Colonic mucosa (tissue), 4 donors: ENCODE data around the gene ELFN2. TPM values are rescaled to one million over a fixed set of nuclear protein-coding genes. Genes with fewer than 3 reads are reported as not detected.

Experiments used
- DNase-seq: peaks from one replicate; pipeline ENCODE4 v3.0.0-alpha.2; 2020
- H3K27ac ChIP-seq: fragments of 200-600 bp; one replicate; pipeline ENCODE4 v1.8.0; 2021
- H3K27me3 ChIP-seq: fragments of 200-600 bp; one replicate; pipeline ENCODE4 v1.8.0; 2021
- H3K36me3 ChIP-seq: fragments of 200-600 bp; one replicate; pipeline ENCODE4 v1.8.0; 2021
- H3K4me1 ChIP-seq: fragments of 200-600 bp; one replicate; pipeline ENCODE4 v1.8.0; 2021; ENCODE audit warnings: mild to moderate bottlenecking
- H3K4me3 ChIP-seq: fragments of 200-600 bp; one replicate; pipeline ENCODE4 v1.8.0; 2021
- H3K9ac ChIP-seq, 2 donors: one replicate each; pipeline ENCODE4 v1.7.0; 2013; ENCODE audit warnings: control low read depth in 2 of 2, low read depth in 2 of 2, low read length in 2 of 2
- H3K9me3 ChIP-seq: fragments of 200-600 bp; one replicate; pipeline ENCODE4 v1.8.0; 2021
- intact Hi-C: fragments of 100-400 bp; cut with DNase I; formaldehyde crosslinking; loops from one replicate; pipeline ENCODE4 v1.14.1; 2022
- total RNA-seq, 2 donors: library from RNA; stranded (reverse); fragmentation: NEBNext Ultra II Directional in 1 of 2; extraction: Animal tissue kit (Norgen Biotek cat#: 25700) in 1 of 2; gene quantifications; one replicate each; pipeline ENCODE4 v1.2.1, GENCODE V29; 2021
- TF ChIP-seq, protein P1 (sequence below): fragments of 200-600 bp; IDR thresholded peaks from one replicate; pipeline ENCODE4 v1.8.0; 2022; ENCODE audit warnings: antibody characterized with exemption, mild to moderate bottlenecking
- donor health status: healthy.
- donor health status: DM: no; HTN: no; CAD: no.
- donor health status: DM: no; HTN: no; CAD: no.

Gene ELFN2
- total RNA-seq, 2 donors from 2014 or later = 0.07 to 0.21 TPM

DNA sequence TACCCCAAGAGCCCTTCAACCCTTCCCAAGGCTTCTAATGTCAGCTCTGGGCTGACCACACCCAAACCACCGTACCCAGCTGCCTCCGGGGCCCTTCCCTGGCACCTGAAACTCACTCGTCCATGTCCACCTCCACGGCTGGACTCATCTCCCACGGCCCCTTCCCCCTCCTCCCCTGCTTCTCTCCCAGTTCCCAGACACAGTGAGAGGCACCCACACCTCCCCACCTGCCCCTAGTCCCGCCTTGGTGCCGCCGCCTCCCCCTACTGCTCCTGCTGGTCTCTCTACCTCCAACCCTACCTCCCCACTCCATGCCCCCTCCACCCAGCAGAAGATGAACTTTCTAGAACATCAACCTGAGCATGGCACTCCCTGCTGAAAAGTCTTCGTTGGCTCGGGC lies 39.5 kb downstream of the ELFN2 start:
- Histone ChIP-seq H3K4me3 (no peak overlapping the region), H3K9ac (no peak overlapping the region), H3K27me3 (no peaks in the 10 kb centered on the region), H3K27ac (no peak overlapping the region), H3K4me1 (no peaks in the 10 kb centered on the region), H3K36me3 (no peaks in the 10 kb centered on the region), H3K9me3 (no peaks in the 10 kb centered on the region)
- intact Hi-C loops = no loop called here
- no peak for DNase-seq
- TF ChIP-seq, protein P1, sequence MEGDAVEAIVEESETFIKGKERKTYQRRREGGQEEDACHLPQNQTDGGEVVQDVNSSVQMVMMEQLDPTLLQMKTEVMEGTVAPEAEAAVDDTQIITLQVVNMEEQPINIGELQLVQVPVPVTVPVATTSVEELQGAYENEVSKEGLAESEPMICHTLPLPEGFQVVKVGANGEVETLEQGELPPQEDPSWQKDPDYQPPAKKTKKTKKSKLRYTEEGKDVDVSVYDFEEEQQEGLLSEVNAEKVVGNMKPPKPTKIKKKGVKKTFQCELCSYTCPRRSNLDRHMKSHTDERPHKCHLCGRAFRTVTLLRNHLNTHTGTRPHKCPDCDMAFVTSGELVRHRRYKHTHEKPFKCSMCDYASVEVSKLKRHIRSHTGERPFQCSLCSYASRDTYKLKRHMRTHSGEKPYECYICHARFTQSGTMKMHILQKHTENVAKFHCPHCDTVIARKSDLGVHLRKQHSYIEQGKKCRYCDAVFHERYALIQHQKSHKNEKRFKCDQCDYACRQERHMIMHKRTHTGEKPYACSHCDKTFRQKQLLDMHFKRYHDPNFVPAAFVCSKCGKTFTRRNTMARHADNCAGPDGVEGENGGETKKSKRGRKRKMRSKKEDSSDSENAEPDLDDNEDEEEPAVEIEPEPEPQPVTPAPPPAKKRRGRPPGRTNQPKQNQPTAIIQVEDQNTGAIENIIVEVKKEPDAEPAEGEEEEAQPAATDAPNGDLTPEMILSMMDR = no peak

DNA sequence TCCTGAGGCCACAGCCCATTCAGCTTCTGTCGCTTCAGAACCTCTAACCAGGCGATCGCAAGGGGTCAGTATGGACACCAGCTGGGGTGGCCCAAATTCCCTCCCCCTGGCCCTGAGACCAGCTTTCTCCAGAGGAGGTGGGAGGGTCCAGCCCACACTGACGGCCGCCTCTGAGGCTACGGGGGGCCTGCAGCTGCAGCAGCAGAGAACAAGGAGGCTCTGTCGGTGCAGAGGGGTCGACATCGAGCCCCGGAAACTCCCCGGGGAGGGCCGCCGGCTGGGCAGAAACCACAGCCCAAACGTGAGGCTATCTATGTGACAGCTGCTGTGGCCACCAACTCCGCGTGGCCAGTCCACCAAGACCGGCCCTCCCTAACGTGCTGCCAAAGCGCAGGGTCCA lies 40.8 kb downstream of the ELFN2 start:
- Histone ChIP-seq H3K36me3 (no peaks in the 10 kb centered on the region), H3K4me1 (no peaks in the 10 kb centered on the region), H3K4me3 (no peak overlapping the region), H3K27ac (no peak overlapping the region), H3K27me3 (no peaks in the 10 kb centered on the region), H3K9me3 (no peaks in the 10 kb centered on the region), H3K9ac (no peak overlapping the region)
- no peak for DNase-seq
- intact Hi-C loops = no loop called here
- TF ChIP-seq, protein P1 = no peak

DNA sequence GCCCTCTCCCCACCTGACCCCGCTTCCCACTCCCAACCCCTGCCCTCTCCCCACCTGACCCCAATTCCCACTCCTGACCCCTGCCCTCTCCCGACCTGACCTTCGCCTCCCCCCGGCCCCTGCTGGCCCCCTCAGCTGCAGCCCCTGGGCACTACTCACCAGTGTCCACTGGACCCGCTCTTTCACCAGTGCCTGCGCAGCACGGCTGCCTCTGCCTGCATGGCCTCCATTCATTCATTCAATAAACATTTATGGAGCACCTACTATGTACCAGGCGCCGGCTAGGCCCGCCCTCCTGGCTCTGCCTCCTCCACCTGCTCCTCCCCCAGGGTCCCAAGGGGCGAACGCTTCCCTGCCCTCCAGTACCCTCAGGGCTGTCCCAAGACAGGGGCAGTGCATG lies 42.6 kb downstream of the ELFN2 start:
- intact Hi-C loops = no loop called here
- H3K36me3 ChIP-seq = no peaks in the 10 kb centered on the region
- TF ChIP-seq, protein P1 = no peak
- no peaks in the 10 kb centered on the region for H3K9me3 ChIP-seq
- H3K27ac ChIP-seq = no peak overlapping the region
- H3K27me3 ChIP-seq = no peaks in the 10 kb centered on the region
- H3K4me1 ChIP-seq = no peaks in the 10 kb centered on the region
- H3K9ac ChIP-seq = no peak overlapping the region
- DNase-seq = no peak
- no peak overlapping the region for H3K4me3 ChIP-seq

DNA sequence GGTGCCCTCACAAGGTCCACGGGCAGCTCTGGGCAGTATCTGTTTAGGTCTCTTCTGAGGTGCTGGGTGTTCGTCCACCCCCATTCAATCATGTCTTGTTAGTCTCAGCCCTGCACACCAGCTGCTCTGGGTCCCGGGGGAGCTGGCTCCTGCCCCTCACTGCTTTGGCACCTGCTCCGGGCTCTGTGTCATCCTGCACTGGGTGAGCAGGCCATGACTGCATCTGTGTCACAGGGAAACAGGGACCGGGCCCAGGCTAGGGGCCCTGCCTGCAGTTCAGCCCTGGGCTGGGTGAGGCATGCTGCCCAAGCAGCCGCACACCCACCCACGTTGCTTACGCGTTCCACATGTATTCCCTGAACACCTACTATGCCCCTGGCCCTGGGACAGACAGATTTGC lies 43.9 kb downstream of the ELFN2 start:
- H3K9ac ChIP-seq = no peak overlapping the region
- TF ChIP-seq, protein P1 = no peak
- intact Hi-C loops = no loop called here
- no peak overlapping the region for H3K4me3 ChIP-seq
- H3K27me3 ChIP-seq = no peaks in the 10 kb centered on the region
- no peaks in the 10 kb centered on the region for H3K4me1 ChIP-seq
- no peak for DNase-seq
- H3K9me3 ChIP-seq = no peaks in the 10 kb centered on the region
- H3K36me3 ChIP-seq = no peaks in the 10 kb centered on the region
- H3K27ac ChIP-seq = no peak overlapping the region

DNA sequence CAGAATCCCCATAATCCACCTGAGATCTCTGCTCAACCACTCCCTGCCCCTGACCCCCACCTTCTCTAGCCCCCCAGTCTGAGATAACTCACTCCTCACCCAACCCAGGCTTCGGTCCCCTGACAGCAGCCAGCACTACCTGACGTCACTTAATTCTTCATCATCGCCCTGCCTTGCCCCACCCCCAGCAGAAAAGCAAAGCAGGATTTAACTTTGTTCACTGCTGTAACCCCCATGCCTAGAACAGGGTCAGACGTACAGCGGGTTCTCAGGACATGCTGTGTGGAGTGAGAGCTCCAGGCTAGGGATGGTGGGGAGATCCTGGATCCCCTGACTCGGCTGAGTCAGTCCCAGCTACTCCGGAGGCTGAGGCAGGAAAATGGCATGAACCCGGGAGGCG lies 45.8 kb downstream of the ELFN2 start:
- Histone ChIP-seq H3K27me3 (peaks cover 8% of the 10 kb centered on the region), H3K9me3 (no peaks in the 10 kb centered on the region), H3K4me3 (no peak overlapping the region), H3K36me3 (no peaks in the 10 kb centered on the region), H3K9ac (no peak overlapping the region), H3K4me1 (no peaks in the 10 kb centered on the region), H3K27ac (no peak overlapping the region)
- intact Hi-C loops = no loop called here
- DNase-seq = no peak
- TF ChIP-seq, protein P1 = no peak

DNA sequence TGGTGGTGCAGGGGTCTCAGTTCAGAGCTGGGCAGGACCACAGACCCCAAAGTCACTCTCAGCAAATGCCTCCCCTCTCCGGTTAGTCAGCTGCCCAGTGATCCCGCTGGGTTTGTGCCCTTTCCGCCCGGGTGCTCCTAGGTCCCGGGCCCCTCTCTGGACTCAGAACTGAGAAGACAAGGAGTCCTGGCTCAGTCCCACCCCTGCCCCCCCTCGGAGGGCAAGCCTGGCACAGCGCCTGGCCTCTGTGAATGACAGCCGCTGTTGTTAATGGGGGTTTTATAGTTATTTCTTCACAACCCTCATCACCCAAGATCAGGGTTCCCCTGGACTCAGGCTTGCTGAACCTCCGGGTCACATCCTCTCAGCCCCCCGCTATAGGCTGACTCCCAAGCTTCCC lies 47.6 kb downstream of the ELFN2 start:
- Histone ChIP-seq H3K27me3 (peaks cover 8% of the 10 kb centered on the region), H3K9me3 (no peaks in the 10 kb centered on the region), H3K9ac (no peak overlapping the region), H3K4me1 (no peaks in the 10 kb centered on the region), H3K36me3 (no peaks in the 10 kb centered on the region), H3K4me3 (no peak overlapping the region), H3K27ac (no peak overlapping the region)
- intact Hi-C loops = no loop called here
- DNase-seq = no peak
- TF ChIP-seq, protein P1 = no peak
